T-helper 1 cell (primary cell): ENCODE measurements around the gene VRK2.
"Not testable (repeated sequence)": the region's sequence is repeated elsewhere in the genome, so short reads cannot be mapped to it uniquely, and the experiment has no call there.

Experiments used
- DNase-seq, 5 donors: peaks; one replicate each; pipeline ENCODE4 v3.0.0-alpha.2; 2012 to 2020

The VRK2 gene

GRCh38 chr2:58170334-58170933 lies 123.8 kb downstream of the VRK2 start:
- not testable (repeated sequence) for DNase-seq

- DNase-seq = not testable (repeated sequence)
These were observed 125.2 kb downstream of the VRK2 start for GRCh38 chr2:58171831-58172230.

- not testable (repeated sequence) for DNase-seq
These were observed 130.6 kb downstream of the VRK2 start for GRCh38 chr2:58177187-58177586.

DNA sequence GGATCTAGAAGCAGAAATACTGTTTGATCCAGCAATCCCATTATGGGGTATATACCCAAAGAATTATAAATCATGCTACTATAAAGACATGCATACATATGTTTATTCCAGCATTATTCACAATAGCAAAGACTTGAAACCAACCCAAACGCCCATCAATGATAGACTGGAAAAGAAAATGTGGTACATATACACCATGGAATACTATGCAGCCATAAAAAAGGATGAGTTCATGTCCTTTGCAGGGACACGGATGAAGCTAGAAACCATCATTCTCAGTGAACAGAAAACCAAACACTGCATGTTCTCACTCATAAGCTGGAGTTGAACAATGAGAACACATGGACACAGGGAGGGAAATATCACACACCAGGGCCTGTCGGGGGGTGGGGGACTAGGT lies 133.6 kb downstream of the VRK2 start:
- not testable (repeated sequence) for DNase-seq

GRCh38 chr2:58180635-58181034 lies 134.0 kb downstream of the VRK2 start:
- DNase-seq = no peak

GRCh38 chr2:58182527-58182926 lies 135.9 kb downstream of the VRK2 start:
- no peak for DNase-seq

- DNase-seq = no peak
These were observed 139.9 kb downstream of the VRK2 start for GRCh38 chr2:58186501-58186900.

GRCh38 chr2:58187022-58187421 lies 140.4 kb downstream of the VRK2 start:
- DNase-seq = not testable (repeated sequence)

DNA sequence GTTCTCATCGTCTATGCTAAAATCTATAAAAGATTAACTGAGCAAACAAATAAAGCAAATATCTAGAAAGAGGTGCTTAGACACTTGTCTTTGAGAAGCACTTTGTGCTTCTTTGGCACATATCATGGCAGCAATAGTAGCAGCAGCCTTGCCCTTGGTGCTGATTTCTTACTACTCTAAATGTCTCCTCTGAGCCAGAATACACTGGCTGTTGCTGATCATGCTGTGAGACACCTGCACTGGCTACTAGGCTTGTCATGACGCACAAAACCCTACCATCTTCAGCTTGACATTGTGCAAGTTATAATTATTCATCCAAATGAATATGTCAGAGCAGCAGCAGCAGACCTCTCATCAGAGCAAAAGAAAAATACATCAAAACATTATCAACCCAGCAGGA lies 147.9 kb downstream of the VRK2 start:
- DNase-seq = no peak

DNA sequence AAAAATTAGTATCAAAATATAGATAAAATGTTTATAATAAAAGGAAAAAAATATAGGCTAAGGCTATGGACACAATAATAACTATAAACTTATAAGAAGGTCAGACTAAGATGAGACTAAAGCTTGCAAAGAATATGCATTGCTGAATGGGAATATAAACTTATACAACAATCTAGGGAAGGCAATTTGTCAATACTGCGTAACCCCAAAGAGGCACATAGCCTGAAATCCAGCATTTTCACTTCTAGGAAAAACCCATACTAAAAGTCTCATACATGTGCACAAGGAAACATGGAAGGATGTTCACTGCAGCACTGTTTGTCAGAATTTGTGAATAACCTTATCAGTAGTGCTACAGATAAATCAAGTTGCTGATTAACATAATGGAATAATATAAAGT lies 149.1 kb downstream of the VRK2 start:
- DNase-seq = no peak

GRCh38 chr2:58197894-58198293 lies 151.3 kb downstream of the VRK2 start:
- DNase-seq = no peak

DNA sequence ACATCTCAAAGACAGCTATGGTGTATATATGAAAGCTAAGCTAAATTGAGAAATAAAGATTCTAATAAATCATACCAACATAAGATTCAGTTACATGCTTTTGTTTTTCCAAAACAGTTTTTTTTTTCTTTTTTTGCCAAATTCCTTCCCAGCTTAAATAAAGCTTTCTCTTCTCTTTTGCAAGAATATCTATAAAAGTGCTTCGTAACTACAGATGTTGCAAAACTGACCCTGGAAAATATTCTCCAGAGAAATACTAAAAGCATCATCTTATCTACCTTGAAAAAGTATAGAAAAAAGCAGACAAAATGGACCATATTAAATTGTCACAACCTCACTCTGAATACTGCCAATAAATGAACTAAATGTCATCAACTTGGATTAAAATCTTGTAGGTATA lies 155.8 kb downstream of the VRK2 start:
- no peak for DNase-seq

- DNase-seq = no peak
These were observed 156.4 kb downstream of the VRK2 start for GRCh38 chr2:58203018-58203417.

DNA sequence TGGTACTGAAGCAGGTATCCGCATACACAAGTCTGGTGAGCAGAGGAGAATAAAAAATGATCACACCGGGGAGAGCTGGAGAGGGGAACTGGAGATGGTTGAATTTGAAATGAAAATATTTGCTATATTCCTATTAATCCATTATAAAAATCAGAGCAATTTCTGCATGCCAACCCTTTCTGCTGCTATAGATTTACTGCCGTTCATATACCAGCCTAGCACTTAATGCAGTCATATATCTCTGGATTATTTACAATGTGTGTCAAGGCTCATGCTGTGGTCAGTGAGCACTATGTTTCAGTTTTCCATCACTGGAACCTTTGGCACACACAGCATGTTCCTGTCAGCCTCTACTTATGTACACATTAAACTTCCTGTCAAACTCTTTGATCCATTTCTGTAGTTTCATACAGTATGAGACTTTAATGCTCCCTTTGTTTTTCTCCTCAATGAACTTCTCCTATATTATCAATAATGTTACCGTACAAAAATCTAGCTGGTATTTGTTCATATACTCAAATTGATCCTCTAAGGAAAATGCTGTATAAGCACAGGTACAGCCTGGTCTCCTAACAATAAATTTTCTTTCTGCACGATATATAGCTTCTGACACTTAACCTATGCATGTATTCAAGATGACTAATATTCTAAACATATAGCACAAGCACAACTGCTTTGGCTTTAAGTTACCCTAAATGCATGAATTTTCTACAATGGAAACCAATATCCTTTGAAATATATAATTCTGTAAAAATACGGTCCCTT lies 157.8 kb downstream of the VRK2 start:
- no peak for DNase-seq

DNA sequence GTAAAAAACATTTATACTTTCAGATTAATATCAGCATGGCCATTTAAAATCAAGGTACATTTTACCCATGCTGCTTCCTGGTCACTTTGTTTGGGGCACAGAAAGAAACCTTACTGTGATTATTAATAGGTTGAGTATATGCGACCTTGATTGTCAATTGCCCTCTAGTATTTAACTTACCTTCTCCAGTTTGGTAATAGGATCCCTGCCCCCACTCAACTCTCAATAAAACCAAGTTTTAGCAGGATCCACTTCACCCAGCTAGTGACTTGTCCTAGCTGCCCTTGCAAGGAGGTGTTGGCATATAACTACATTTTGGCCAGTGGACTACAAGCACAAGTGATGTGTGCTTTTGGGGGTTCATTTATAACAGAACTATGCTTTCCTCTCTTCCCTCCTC lies 160.2 kb downstream of the VRK2 start:
- no peak for DNase-seq

GRCh38 chr2:58207189-58207588 lies 160.6 kb downstream of the VRK2 start:
- no peak for DNase-seq
